HL-60 (cell line): ENCODE results near the gene FOXL2.

Source experiments
- DNase-seq, 2 experiments: peaks; one replicate each; pipeline ENCODE4 v3.0.0-alpha.2; 2010 to 2020; ENCODE audit warnings: low read depth in 1 of 2, low spot score in 1 of 2
- H3K27ac ChIP-seq: fragments of 250-450 bp; sonication (Bioruptor Pico); replicated peaks from 2 replicates; pipeline ENCODE4 v1.5.1; 2020; ENCODE audit warnings: mild to moderate bottlenecking, moderate library complexity
- H3K27me3 ChIP-seq: fragments of 250-450 bp; sonication (Bioruptor Pico); 2 replicates; pipeline ENCODE4 v1.5.1; 2021; ENCODE audit warnings: mild to moderate bottlenecking, moderate library complexity; ENCODE audit not compliant: insufficient read depth, poor library complexity, severe bottlenecking
- H3K4me3 ChIP-seq: replicated peaks from 2 replicates; pipeline ENCODE4 v1.5.1; 2011; ENCODE audit warnings: mild to moderate bottlenecking, control low read depth, low read length; ENCODE audit not compliant: insufficient read depth
- GABPA ChIP-seq: IDR thresholded peaks from 2 replicates; pipeline ENCODE4 v1.6.1; 2012; ENCODE audit warnings: low read depth
- POLR2AphosphoS5 ChIP-seq: IDR thresholded peaks from 2 replicates; pipeline ENCODE4 v1.6.1; 2012; ENCODE audit warnings: low read depth
- SPI1 ChIP-seq: IDR thresholded peaks from 2 replicates; pipeline ENCODE4 v1.6.1; 2012; ENCODE audit warnings: low read depth, mild to moderate bottlenecking, borderline replicate concordance
- TF ChIP-seq, protein P1 (sequence below): IDR thresholded peaks from 2 replicates; pipeline ENCODE4 v1.6.1; 2012; ENCODE audit warnings: low read depth; ENCODE audit not compliant: insufficient replicate concordance
- TF ChIP-seq, protein P2 (sequence below): IDR thresholded peaks from one replicate; pipeline ENCODE4 v1.5.1; 2011; ENCODE audit warnings: low read length, control low read depth, inconsistent platforms; ENCODE audit not compliant: insufficient read depth

FOXL2 gene

DNA sequence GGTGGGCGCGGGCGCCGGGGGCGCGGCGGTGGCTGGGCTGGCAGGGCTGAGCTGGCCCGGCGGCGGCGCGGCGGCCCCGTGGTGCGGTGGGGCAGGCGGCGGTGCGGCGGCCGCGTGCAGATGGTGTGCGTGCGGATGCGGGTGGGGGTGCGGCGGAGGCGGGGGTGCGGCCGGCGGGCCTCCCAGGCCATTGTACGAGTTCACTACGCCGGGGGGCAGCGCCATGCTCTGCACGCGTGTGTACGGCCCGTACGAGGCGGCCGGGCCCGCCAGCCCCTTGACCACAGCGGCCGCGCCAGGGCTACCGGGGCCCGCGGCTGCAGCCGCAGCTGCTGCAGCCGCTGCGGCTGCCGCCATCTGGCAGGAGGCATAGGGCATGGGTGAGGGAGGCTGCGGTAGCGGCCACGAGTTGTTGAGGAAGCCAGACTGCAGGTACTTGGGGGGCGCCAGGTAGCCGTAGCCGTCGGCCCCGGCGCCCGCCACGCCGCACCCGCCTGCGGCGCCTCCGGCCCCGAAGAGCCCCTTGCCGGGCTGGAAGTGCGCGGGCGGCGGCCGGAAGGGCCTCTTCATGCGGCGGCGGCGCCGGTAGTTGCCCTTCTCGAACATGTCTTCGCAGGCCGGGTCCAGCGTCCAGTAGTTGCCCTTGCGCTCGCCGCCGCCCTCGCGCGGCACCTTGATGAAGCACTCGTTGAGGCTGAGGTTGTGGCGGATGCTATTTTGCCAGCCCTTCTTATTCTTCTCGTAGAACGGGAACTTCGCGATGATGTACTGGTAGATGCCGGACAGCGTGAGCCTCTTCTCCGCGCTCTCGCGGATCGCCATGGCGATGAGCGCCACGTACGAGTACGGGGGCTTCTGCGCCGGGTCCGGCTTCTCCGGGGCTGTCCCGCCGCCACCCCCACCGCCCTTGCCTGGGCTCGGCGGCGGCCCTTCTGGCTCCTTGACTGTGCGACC, 951 bp downstream of the FOXL2 start:
- peak; percentile 57 to 64 for DNase-seq
- Histone ChIP-seq H3K4me3 (peak overlapping the region; percentile 33), H3K27ac (no peak overlapping the region), H3K27me3 (peaks cover 93% of the 10 kb centered on the region)
- TF ChIP-seq, protein P1, sequence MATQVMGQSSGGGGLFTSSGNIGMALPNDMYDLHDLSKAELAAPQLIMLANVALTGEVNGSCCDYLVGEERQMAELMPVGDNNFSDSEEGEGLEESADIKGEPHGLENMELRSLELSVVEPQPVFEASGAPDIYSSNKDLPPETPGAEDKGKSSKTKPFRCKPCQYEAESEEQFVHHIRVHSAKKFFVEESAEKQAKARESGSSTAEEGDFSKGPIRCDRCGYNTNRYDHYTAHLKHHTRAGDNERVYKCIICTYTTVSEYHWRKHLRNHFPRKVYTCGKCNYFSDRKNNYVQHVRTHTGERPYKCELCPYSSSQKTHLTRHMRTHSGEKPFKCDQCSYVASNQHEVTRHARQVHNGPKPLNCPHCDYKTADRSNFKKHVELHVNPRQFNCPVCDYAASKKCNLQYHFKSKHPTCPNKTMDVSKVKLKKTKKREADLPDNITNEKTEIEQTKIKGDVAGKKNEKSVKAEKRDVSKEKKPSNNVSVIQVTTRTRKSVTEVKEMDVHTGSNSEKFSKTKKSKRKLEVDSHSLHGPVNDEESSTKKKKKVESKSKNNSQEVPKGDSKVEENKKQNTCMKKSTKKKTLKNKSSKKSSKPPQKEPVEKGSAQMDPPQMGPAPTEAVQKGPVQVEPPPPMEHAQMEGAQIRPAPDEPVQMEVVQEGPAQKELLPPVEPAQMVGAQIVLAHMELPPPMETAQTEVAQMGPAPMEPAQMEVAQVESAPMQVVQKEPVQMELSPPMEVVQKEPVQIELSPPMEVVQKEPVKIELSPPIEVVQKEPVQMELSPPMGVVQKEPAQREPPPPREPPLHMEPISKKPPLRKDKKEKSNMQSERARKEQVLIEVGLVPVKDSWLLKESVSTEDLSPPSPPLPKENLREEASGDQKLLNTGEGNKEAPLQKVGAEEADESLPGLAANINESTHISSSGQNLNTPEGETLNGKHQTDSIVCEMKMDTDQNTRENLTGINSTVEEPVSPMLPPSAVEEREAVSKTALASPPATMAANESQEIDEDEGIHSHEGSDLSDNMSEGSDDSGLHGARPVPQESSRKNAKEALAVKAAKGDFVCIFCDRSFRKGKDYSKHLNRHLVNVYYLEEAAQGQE: no peak
- TF ChIP-seq, protein P2, sequence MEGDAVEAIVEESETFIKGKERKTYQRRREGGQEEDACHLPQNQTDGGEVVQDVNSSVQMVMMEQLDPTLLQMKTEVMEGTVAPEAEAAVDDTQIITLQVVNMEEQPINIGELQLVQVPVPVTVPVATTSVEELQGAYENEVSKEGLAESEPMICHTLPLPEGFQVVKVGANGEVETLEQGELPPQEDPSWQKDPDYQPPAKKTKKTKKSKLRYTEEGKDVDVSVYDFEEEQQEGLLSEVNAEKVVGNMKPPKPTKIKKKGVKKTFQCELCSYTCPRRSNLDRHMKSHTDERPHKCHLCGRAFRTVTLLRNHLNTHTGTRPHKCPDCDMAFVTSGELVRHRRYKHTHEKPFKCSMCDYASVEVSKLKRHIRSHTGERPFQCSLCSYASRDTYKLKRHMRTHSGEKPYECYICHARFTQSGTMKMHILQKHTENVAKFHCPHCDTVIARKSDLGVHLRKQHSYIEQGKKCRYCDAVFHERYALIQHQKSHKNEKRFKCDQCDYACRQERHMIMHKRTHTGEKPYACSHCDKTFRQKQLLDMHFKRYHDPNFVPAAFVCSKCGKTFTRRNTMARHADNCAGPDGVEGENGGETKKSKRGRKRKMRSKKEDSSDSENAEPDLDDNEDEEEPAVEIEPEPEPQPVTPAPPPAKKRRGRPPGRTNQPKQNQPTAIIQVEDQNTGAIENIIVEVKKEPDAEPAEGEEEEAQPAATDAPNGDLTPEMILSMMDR: peak; percentile 29

DNA sequence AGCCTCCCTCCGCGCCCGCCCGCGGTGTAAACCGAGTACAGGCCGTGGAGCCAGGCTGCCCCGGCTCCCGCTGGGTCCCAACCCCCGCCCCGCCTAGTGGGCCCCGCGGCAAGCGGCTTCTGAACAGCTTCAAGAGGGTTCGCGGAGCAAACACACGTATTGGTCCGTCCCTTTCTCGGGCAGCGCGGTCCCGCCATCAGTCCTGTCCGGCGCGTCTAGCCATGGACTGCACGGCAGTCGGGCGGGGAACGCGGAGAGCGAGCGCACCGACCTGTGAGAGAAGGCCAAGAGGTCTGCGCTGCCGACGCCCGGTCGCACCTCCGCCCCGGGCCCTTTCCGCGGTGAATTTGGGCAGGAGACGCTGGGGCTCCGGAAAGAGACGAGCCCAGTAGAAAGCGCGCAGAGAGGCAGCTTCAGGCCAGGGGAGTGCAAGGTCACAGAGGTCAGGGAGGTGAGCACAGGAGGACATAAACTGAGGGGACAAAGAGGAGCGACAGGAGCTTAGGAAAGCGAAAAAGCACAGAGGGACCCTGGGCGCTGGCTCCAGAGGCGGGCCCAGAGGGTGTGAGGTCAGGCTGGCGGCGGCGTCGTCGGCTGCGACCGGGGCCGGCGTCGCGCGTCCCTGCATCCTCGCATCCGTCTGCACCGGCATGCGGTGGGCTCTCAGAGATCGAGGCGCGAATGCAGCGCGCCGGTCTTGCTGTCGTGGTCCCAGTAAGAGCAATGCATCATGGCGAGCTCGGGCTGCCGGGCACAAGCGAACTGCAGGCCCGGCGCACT, 1.8 kb downstream of the FOXL2 start:
- 0 out of 2 replicates have a peak overlapping the region, but pooled peaks have one; percentile 2 for H3K4me3 ChIP-seq
- DNase-seq: no peak
- no peak overlapping the region for H3K27ac ChIP-seq
- no peak for TF ChIP-seq POLR2AphosphoS5
- TF ChIP-seq, protein P2: no peak
- no peak for TF ChIP-seq SPI1
- TF ChIP-seq, protein P1: no peak
- no peak for TF ChIP-seq GABPA
- peaks cover 91% of the 10 kb centered on the region for H3K27me3 ChIP-seq

DNA sequence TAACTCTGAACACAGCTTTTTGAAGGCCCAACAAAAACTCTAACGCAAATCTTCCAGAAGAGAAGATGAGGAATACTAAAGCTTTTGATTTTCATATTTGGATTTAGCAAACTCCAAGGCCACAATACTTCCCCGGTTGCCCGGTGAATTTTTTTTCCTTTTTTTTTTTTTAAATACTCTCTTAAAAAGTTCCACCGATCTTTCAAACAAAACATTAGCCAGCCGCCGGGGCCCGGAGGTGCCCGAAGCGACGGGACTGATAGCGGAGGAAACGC, 2.3 kb downstream of the FOXL2 start:
- DNase-seq: no peak
- Histone ChIP-seq H3K4me3 (no peak overlapping the region), H3K27ac (no peak overlapping the region), H3K27me3 (peaks cover 91% of the 10 kb centered on the region)
- TF ChIP-seq SPI1 (no peak), POLR2AphosphoS5 (no peak), GABPA (no peak)
- TF ChIP-seq, protein P1: no peak
- TF ChIP-seq, protein P2: no peak
